DOHH2 (cell line): ENCODE results near the gene DEAF1.

ENCODE experiments used
- CTCF ChIP-seq: fragments of 200-600 bp; sonication (generic); IDR thresholded peaks from one replicate; pipeline ENCODE4 v1.5.1; 2014; ENCODE audit warnings: antibody characterized with exemption, mild to moderate bottlenecking, low read depth, low read length; ENCODE audit not compliant: poor library complexity, severe bottlenecking
- EZH2phosphoT487 ChIP-seq: fragments of 200-600 bp; sonication (generic); IDR thresholded peaks from 2 replicates; pipeline ENCODE4 v1.6.1; 2017; ENCODE audit warnings: borderline replicate concordance, mild to moderate bottlenecking, antibody characterized with exemption, low read length, moderate library complexity, mixed read lengths

DNA sequence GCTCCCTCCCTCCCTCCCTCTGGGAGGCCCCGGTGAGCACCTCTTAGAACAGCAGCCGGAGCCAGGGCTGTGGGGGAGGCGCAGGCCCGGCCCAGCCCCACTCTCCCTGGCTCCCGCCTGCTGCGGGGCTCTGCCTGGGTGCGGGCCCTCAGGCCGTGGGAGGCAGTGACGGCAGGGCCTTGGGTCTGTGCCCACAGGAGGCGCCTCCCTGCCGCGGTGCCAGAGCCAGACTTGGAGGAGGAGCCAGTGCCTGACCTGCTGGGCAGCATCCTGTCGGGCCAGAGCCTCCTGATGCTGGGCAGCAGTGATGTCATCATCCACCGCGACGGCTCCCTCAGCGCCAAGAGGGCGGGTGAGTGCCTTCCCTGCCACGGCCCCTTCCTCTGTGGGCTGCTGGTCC lies 88.8 kb downstream of the DEAF1 start:
- TF ChIP-seq EZH2phosphoT487 (no peak), CTCF (no peak)
